DND-41 (cell line): Measurements from ENCODE around the gene CNTN3.

ENCODE experiments used
- CTCF ChIP-seq: IDR thresholded peaks from 2 replicates; pipeline ENCODE4 v1.5.1; 2012; ENCODE audit warnings: borderline replicate concordance, low read length, moderate library complexity, mild to moderate bottlenecking; ENCODE audit not compliant: poor library complexity, severe bottlenecking; ENCODE audit errors: extremely low read depth
- EZH2 ChIP-seq: IDR thresholded peaks from 3 replicates; pipeline ENCODE4 v1.6.1; 2012; ENCODE audit warnings: borderline replicate concordance, low read depth, mild to moderate bottlenecking, moderate library complexity, low read length, inconsistent platforms; ENCODE audit not compliant: severe bottlenecking

GRCh38 chr3:74601793-74602192 lies 12.7 kb downstream of the CNTN3 start:
- TF ChIP-seq EZH2 (no peak), CTCF (no peak)
